K562 (cell line): ENCODE data around the gene SLC7A4. TPM values are rescaled to one million over a fixed set of nuclear protein-coding genes. Genes with fewer than 3 reads are reported as not detected.

ENCODE experiments used
- BRF1 ChIP-seq: IDR thresholded peaks from 3 replicates; pipeline ENCODE4 v1.6.1; 2011; ENCODE audit warnings: borderline replicate concordance, mild to moderate bottlenecking; ENCODE audit not compliant: insufficient read length; ENCODE audit errors: extremely low read depth
- GABPB1 ChIP-seq: sonication (generic); formaldehyde crosslinking; IDR thresholded peaks from 2 replicates; pipeline ENCODE4 v1.8.0; 2022; ENCODE audit warnings: mild to moderate bottlenecking, missing genetic modification reagents
- HDAC2 ChIP-seq: fragments of 450-650 bp; IDR thresholded peaks from 2 replicates; pipeline ENCODE4 v1.6.1; 2016; ENCODE audit warnings: mild to moderate bottlenecking
- ILK ChIP-seq: fragments of 450-650 bp; IDR thresholded peaks from 2 replicates; pipeline ENCODE4 v1.6.1; 2016; ENCODE audit warnings: missing genetic modification characterization, low read depth, mild to moderate bottlenecking, missing compliant biosample characterization, moderate library complexity, borderline replicate concordance
- KLF16 ChIP-seq: IDR thresholded peaks from 2 replicates; pipeline ENCODE4 v1.6.1; 2016; ENCODE audit warnings: antibody characterized with exemption
- NR4A1 ChIP-seq, 2 experiments: fragments of 250-450 bp in 1 of 2; fragments of 450-650 bp in 1 of 2; sonication (Bioruptor Pico) in 1 of 2; IDR thresholded peaks; 2 replicates each; pipeline versions ENCODE4 v1.4.0 to v1.6.1; 2016 to 2020; ENCODE audit warnings: mild to moderate bottlenecking in 2 of 2, missing compliant biosample characterization in 1 of 2, missing genetic modification characterization in 1 of 2, moderate library complexity in 1 of 2
- NRF1 ChIP-seq, 2 experiments: fragments of 450-650 bp; IDR thresholded peaks in 1 of 2; conservative IDR thresholded peaks in 1 of 2; 2 replicates each; pipeline ENCODE4 v1.6.1; 2014; ENCODE audit warnings: mild to moderate bottlenecking in 2 of 2
- PHB2 ChIP-seq: fragments of 450-650 bp; IDR thresholded peaks from 2 replicates; pipeline ENCODE4 v1.6.1; 2017; ENCODE audit warnings: low read depth
- RUNX1 ChIP-seq: sonication (generic); IDR thresholded peaks from 2 replicates; pipeline ENCODE4 v1.6.1; 2016; ENCODE audit warnings: antibody characterized with exemption, low read depth
- SRSF1 ChIP-seq: fragments of 200-400 bp; formaldehyde crosslinking; IDR thresholded peaks from 2 replicates; pipeline ENCODE4 v1.6.1; 2017; ENCODE audit warnings: mild to moderate bottlenecking, low read depth, low read length, moderate library complexity
- ZNF408 ChIP-seq: fragments of 250-450 bp; sonication (Bioruptor Pico); IDR thresholded peaks from 2 replicates; pipeline ENCODE4 v1.4.0; 2020; ENCODE audit warnings: low read depth, mild to moderate bottlenecking, moderate library complexity
- polyA plus RNA-seq, 8 experiments: library from polyadenylated mRNA; depleted of rRNA in 4 of 8; stranded (reverse) in 5 of 8; unstranded in 3 of 8; fragments of >200 nt; fragmentation: Nextera tagmentation in 2 of 8; fragmentation: Illumina TruSeq in 1 of 8; extraction: Ambion mirVana in 2 of 8; extraction: Trizol in 1 of 8; gene quantifications; 2 replicates each; pipeline versions ENCODE4 v1.2.1 to v1.2.3, GENCODE V29; 2011 to 2014; ENCODE audit warnings: inconsistent platforms in 1 of 8, missing spikeins in 1 of 8
- total RNA-seq, 7 experiments: library from RNA; depleted of rRNA in 6 of 7; stranded (reverse); fragments of >200 nt in 6 of 7; fragmentation: Illumina TruSeq in 2 of 7; extraction: Trizol in 2 of 7; gene quantifications; 2 replicates each; pipeline versions ENCODE4 v1.2.1 to v1.2.3, GENCODE V29; 2011 to 2021; ENCODE audit warnings: low replicate concordance in 1 of 7
- TF ChIP-seq, protein P1 (sequence below): fragments of 450-650 bp; formaldehyde crosslinking; IDR thresholded peaks from 2 replicates; pipeline ENCODE4 v1.4.0; 2022; ENCODE audit warnings: missing genetic modification characterization
- TF ChIP-seq, protein P2 (sequence below), 3 experiments: IDR thresholded peaks in 2 of 3; conservative IDR thresholded peaks in 1 of 3; 2 replicates each; pipeline ENCODE4 v1.5.1; 2011 to 2012; ENCODE audit warnings: low read length in 3 of 3, mild to moderate bottlenecking in 3 of 3, control low read depth in 2 of 3, improper control_type of control experiment in 1 of 3, inconsistent platforms in 1 of 3, low read depth in 1 of 3, mixed read lengths in 1 of 3, moderate library complexity in 1 of 3; ENCODE audit not compliant: insufficient read depth in 2 of 3
- TF ChIP-seq, protein P3 (sequence below): fragments of 250-450 bp; sonication (Bioruptor Pico); IDR thresholded peaks from 2 replicates; pipeline ENCODE4 v1.4.0; 2020
- TF ChIP-seq, protein P4 (sequence below): sonication (generic); formaldehyde crosslinking; IDR thresholded peaks from 2 replicates; pipeline ENCODE4 v1.8.1; 2022; ENCODE audit warnings: missing genetic modification reagents
- TF ChIP-seq, protein P5 (sequence below): fragments of 450-650 bp; formaldehyde crosslinking; conservative IDR thresholded peaks from 2 replicates; pipeline ENCODE4 v1.4.0; 2022; ENCODE audit warnings: mild to moderate bottlenecking, missing genetic modification characterization
- TF ChIP-seq, protein P6 (sequence below): sonication (generic); formaldehyde crosslinking; IDR thresholded peaks from 2 replicates; pipeline ENCODE4 v1.4.0; 2020; ENCODE audit warnings: mild to moderate bottlenecking, missing genetic modification reagents

Gene SLC7A4
- total and polyA plus RNA-seq, 9 of the 15 experiments (the other 6 are each of a cell fraction or from before 2014, with no cell fraction given): not detected

DNA sequence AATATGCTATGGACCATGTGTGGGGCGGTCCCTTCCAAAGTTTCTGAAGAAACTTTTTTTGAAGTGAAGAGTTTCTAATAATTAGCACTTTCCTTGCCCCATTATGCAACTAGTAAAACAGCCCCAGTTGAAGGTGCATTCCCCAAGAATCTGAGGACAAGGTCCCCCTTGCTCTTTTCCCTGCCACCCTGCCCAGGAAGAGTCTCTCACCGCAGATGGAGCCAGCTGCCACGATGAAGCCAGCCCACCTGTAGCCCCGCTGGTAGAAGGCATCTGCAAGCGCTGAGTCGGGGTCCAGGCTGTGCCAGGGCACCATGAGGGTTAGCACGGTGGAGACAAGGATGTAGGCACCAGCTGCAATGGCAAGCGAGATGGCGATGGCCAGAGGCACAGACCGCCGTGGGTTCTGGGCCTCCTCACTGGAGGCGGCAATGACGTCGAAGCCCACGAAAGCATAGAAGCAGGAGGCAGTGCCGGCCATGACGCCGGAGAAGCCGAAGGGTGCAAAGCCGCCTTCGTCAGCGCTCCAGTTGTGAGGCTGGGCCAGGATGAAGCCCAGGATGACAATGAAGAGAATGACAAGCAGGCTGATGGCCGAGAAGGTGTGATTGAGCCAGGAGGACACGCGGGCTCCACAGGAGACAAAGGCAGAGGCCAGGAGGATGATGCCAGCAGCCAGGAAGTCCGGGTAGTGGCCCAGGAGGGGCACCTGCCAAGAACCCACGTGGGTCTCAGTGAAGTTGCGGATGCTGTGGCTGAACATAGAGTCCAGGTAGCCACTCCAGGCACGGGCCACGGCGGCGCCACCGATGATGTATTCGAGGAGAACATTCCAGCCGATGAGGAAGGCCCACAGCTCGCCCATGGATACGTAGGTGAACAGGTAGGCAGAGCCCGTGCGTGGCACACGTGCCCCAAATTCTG lies 1.5 kb downstream of the SLC7A4 start (continued):
- TF ChIP-seq, protein P1, sequence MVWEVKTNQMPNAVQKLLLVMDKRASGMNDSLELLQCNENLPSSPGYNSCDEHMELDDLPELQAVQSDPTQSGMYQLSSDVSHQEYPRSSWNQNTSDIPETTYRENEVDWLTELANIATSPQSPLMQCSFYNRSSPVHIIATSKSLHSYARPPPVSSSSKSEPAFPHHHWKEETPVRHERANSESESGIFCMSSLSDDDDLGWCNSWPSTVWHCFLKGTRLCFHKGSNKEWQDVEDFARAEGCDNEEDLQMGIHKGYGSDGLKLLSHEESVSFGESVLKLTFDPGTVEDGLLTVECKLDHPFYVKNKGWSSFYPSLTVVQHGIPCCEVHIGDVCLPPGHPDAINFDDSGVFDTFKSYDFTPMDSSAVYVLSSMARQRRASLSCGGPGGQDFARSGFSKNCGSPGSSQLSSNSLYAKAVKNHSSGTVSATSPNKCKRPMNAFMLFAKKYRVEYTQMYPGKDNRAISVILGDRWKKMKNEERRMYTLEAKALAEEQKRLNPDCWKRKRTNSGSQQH: peak; percentile 83; the same call in 1 of the 2 replicates
- TF ChIP-seq NR4A1 (CRISPR knock-in tag; IDR thresholded peaks at IDR 0.05) (peak; percentile 74; the same call in 1 of the 2 replicates), NR4A1 (tag; IDR thresholded peaks at IDR 0.05) (no peak), GABPB1 (CRISPR knock-in tag) (no peak), RUNX1 (peak; percentile 69; the same call in 1 of the 2 replicates), PHB2 (no peak), HDAC2 (no peak), ILK (tag) (no peak), NRF1 (conservative IDR thresholded peaks at IDR 0.05 in 1 of 2, IDR thresholded peaks at IDR 0.05 in 1 of 2) (no peak), BRF1 (no peak), ZNF408 (CRISPR knock-in tag) (no peak), SRSF1 (no peak), KLF16 (no peak)
- TF ChIP-seq, protein P2, sequence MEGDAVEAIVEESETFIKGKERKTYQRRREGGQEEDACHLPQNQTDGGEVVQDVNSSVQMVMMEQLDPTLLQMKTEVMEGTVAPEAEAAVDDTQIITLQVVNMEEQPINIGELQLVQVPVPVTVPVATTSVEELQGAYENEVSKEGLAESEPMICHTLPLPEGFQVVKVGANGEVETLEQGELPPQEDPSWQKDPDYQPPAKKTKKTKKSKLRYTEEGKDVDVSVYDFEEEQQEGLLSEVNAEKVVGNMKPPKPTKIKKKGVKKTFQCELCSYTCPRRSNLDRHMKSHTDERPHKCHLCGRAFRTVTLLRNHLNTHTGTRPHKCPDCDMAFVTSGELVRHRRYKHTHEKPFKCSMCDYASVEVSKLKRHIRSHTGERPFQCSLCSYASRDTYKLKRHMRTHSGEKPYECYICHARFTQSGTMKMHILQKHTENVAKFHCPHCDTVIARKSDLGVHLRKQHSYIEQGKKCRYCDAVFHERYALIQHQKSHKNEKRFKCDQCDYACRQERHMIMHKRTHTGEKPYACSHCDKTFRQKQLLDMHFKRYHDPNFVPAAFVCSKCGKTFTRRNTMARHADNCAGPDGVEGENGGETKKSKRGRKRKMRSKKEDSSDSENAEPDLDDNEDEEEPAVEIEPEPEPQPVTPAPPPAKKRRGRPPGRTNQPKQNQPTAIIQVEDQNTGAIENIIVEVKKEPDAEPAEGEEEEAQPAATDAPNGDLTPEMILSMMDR (IDR thresholded peaks at IDR 0.05 in 2 of 3, conservative IDR thresholded peaks at IDR 0.05 in 1 of 3; ENCODE audit: insufficient read depth in 2 of 3, low read depth in 1 of 3, low read length in 3 of 3): no peak
- TF ChIP-seq, protein P3, sequence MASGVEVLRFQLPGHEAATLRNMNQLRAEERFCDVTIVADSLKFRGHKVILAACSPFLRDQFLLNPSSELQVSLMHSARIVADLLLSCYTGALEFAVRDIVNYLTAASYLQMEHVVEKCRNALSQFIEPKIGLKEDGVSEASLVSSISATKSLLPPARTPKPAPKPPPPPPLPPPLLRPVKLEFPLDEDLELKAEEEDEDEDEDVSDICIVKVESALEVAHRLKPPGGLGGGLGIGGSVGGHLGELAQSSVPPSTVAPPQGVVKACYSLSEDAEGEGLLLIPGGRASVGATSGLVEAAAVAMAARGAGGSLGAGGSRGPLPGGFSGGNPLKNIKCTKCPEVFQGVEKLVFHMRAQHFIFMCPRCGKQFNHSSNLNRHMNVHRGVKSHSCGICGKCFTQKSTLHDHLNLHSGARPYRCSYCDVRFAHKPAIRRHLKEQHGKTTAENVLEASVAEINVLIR (CRISPR knock-in tag): 0 out of 2 replicates have a peak, but pooled peaks have one; percentile 41
- TF ChIP-seq, protein P4, sequence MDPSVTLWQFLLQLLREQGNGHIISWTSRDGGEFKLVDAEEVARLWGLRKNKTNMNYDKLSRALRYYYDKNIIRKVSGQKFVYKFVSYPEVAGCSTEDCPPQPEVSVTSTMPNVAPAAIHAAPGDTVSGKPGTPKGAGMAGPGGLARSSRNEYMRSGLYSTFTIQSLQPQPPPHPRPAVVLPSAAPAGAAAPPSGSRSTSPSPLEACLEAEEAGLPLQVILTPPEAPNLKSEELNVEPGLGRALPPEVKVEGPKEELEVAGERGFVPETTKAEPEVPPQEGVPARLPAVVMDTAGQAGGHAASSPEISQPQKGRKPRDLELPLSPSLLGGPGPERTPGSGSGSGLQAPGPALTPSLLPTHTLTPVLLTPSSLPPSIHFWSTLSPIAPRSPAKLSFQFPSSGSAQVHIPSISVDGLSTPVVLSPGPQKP (CRISPR knock-in tag): no peak
- TF ChIP-seq, protein P5, sequence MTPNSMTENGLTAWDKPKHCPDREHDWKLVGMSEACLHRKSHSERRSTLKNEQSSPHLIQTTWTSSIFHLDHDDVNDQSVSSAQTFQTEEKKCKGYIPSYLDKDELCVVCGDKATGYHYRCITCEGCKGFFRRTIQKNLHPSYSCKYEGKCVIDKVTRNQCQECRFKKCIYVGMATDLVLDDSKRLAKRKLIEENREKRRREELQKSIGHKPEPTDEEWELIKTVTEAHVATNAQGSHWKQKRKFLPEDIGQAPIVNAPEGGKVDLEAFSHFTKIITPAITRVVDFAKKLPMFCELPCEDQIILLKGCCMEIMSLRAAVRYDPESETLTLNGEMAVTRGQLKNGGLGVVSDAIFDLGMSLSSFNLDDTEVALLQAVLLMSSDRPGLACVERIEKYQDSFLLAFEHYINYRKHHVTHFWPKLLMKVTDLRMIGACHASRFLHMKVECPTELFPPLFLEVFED: peak; percentile 60; the same call in 1 of the 2 replicates
- TF ChIP-seq, protein P6, sequence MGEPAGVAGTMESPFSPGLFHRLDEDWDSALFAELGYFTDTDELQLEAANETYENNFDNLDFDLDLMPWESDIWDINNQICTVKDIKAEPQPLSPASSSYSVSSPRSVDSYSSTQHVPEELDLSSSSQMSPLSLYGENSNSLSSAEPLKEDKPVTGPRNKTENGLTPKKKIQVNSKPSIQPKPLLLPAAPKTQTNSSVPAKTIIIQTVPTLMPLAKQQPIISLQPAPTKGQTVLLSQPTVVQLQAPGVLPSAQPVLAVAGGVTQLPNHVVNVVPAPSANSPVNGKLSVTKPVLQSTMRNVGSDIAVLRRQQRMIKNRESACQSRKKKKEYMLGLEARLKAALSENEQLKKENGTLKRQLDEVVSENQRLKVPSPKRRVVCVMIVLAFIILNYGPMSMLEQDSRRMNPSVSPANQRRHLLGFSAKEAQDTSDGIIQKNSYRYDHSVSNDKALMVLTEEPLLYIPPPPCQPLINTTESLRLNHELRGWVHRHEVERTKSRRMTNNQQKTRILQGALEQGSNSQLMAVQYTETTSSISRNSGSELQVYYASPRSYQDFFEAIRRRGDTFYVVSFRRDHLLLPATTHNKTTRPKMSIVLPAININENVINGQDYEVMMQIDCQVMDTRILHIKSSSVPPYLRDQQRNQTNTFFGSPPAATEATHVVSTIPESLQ (CRISPR knock-in tag): no peak
